Activated CD8-positive, alpha-beta memory T cell treated with anti-CD3 and anti-CD28 coated beads for 36 hours (primary cell): ENCODE data around the gene FRMPD2. TPM values are rescaled to one million over a fixed set of nuclear protein-coding genes. Genes with fewer than 3 reads are reported as not detected.
"Not testable (repeated sequence)": the region's sequence is repeated elsewhere in the genome, so short reads cannot be mapped to it uniquely, and the experiment has no call there.

Experiments used
- CTCF ChIA-PET: fragments of 350-600 bp; sonication (Branson Sonifier 250); formaldehyde crosslinking; loops from one replicate; lab custom pipeline; 2021; ENCODE audit warnings: antibody characterized with exemption; lab: Charles Lee
- POLR2A ChIA-PET: fragments of 350-600 bp; sonication (Branson Sonifier 250); formaldehyde crosslinking; loops from one replicate; lab custom pipeline; 2021; ENCODE audit warnings: antibody characterized with exemption; lab: Charles Lee
- total RNA-seq, 2 experiments: library from RNA; stranded (reverse); gene quantifications; one replicate each; pipeline ENCODE4 v1.2.3, GENCODE V29; 2021

The FRMPD2 gene
- total RNA-seq, 2 experiments from 2014 or later = not detected

- ChIA-PET POLR2A (no interaction called here), CTCF (no interaction called here)
Measured at GRCh38 chr10:48239618-48240017, 34.9 kb downstream of the FRMPD2 start.

- POLR2A ChIA-PET = no interaction called here
- CTCF ChIA-PET = no interaction called here
Measured at GRCh38 chr10:48238826-48239520, 35.5 kb downstream of the FRMPD2 start.

DNA sequence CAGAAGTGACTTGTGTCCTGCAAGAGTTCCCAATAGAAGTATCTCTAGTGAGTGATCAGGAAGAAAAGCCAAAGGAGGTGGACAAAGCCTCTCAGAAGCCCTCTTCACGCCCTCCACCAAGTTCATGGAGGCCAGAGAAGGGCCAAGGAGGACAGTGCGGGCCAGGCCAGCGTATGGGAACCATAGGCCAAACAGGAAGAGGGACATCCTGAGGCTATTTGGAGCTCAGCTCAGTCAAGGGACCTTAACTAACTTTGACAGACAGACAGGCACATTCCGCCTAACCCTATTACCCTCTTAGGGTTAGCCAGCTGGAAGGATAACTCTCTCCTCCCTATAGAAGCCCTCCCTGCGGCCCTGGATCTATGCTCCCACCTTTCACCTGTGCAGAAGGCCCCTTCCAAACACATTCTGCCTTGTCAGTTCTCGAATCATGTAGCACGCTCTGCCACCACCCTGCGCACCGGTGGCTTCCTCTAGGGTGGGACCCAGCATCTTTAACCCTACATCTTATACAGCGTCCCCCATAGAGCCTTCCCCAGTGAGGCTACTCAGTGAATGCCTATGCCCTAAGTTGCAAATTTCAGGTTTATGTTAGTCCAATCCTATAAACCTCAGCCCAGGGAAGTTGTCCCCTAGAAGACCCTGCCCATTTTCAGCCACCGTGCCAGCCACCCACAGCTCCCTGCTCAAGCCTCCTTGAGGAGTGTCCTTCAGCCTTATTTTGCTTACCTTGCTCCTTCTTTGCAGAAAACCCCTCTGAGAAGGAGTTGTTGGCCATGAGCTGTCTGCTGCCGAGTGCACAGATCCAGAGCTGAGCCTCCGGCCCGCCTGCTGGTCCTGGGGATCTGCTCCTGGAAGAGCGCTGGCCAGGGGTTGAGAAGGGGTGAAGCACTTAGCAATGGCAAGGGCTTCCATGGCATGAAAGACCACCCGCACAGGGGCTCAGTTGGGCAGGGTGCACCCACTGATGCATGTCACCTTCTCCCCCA, 36.9 kb downstream of the FRMPD2 start:
- POLR2A ChIA-PET = no interaction called here
- CTCF ChIA-PET = no interaction called here

GRCh38 chr10:48236199-48236621, 38.3 kb downstream of the FRMPD2 start:
- ChIA-PET POLR2A (no interaction called here), CTCF (no interaction called here)

DNA sequence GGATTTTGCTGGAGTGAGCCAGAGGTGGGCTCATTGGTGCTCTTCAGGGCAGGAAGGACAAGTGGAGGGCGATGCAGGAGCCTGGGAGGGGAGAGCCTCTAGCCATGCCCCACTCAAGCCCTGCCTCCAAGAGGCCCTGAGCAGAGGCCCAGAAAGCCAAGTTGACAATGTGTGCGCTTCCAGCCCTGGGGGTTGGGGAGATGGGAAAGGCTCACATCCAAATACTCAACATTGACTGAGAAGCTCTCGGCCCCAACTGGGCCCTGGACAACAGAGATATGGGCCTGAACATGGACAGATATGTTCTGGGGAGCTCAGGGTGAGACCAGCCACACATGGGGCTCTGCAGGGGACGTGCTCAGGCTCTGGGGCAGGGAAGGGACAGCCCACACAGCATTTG, 39.0 kb downstream of the FRMPD2 start:
- CTCF ChIA-PET = no interaction called here

GRCh38 chr10:48234787-48235186, 39.7 kb downstream of the FRMPD2 start:
- POLR2A ChIA-PET = no interaction called here
- CTCF ChIA-PET = no interaction called here

More for the DNA sequence above, 39.0 kb downstream of the FRMPD2 start:
- POLR2A ChIA-PET = no interaction called here

DNA sequence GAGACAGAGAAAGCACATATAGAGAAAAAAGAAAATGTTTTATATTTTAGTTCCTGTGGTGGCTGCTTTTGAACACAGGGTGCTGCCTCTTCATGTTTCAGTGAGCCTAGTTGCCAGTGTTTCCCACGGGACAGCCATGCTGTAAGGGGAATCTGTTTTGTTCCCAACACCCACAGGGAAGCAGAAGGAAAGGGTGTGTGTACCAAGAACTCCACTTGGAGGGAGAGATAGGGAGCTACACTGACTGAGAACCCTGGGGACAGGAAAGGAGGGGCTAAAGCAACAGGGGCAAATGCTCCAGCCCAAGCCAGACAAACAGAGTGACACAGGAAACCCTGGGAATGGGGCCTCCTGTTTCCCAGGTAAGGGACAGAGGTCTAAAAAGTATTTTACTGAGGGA, 40.2 kb downstream of the FRMPD2 start:
- CTCF ChIA-PET = no interaction called here

GRCh38 chr10:48233559-48234005, 40.9 kb downstream of the FRMPD2 start:
- ChIA-PET POLR2A (no interaction called here), CTCF (no interaction called here)

More for the DNA sequence above, 40.2 kb downstream of the FRMPD2 start:
- POLR2A ChIA-PET = no interaction called here

GRCh38 chr10:48232717-48233447, 41.6 kb downstream of the FRMPD2 start:
- ChIA-PET POLR2A (no interaction called here), CTCF (no interaction called here)

DNA sequence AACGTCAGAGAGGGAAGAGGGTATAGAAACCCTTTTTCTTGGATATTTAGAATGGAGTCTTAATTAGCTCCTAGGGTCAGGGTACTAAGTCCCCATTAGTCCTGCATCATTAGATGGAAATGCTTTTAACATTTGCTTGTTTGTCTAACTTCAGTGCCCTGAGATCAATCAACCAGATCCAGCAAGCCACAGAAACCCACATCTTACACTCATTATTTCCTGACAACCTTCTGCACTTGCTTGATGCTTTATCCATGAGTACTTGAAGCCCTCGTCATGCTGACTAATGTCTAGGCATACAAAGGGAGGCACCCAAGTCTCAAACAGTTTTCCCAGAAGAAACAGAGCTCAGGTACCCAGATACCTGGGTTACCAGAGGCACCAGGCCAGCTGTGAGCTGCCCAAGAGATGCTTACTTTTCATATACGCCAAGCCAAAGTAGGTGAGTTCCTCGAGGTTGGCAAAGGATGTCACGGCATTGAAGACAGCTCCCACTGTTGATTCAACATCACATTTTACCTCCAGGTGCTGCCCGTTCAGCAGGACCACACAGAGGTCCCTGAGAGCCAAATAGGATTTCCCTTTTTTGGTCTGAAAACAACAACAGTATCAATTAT, 42.7 kb downstream of the FRMPD2 start:
- POLR2A ChIA-PET = no interaction called here
- CTCF ChIA-PET = no interaction called here

DNA sequence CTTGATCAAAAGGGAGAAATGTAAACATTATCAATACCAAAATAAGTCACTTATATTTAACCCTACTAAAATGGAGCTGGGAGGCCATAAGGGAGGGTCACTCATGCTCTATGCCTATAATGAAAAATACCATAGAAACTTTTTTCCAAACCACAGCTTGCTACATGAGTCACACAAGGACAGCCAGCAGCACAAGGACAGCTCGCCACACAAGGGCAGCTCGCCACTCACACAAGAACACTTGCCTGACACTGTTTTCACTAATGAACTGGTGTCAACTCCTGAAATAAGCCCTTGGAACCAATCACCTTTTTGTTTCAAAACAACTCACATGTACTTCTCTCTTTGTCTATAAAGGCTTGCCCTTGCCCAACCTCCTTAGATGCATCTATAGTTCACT, 43.3 kb downstream of the FRMPD2 start:
- ChIA-PET POLR2A (no interaction called here), CTCF (no interaction called here)

- CTCF ChIA-PET = no interaction called here
- POLR2A ChIA-PET = no interaction called here
Measured at GRCh38 chr10:48227213-48227612, 47.3 kb downstream of the FRMPD2 start.

DNA sequence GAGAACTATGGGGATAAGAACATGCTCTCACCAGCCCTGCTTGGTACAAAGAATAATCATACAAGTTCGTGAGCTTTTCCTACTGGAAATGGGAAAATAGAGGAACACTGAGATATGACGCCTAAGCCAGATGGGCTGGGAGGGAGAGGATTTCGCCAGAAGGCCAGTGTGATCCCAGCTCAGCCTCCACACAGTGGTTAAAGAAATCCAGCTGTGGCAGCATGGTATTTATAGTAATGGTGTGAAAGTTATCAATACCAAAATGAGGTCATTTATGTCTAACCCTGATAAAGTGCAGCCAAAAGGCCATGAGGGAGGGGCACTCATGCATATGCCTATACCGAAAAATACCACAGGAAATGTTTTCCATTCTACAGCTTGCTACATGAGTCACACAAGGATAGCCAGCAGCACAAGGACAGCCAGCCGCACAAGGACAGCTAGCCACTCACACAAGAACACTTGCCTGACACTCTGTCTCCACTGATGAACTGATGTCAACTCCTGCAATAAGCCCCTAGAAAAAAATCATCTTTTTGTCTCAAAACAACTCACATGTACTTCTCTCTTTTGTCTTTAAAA, 49.4 kb downstream of the FRMPD2 start:
- CTCF ChIA-PET = no interaction called here
- POLR2A ChIA-PET = no interaction called here

GRCh38 chr10:48224296-48224695, 50.2 kb downstream of the FRMPD2 start:
- CTCF ChIA-PET = no interaction called here

DNA sequence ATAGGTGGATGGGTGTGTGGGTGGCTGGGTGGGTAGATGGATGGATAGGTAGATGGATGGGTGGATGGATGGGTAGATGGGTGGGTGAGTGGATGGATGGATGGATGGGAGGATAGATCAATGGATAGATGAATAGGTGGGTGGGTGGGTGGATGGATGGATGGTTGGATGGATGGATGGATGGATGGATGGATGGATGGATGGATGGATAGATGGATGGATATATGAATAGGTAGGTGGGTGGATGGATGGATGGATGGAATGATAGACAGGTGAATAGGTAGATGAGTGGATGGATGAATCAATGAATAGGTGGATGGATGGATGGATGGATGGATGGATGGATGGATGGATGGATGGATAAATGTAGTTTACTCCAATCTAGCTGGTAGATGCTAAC, 52.7 kb downstream of the FRMPD2 start:
- CTCF ChIA-PET = no interaction called here
- POLR2A ChIA-PET = no interaction called here

More at GRCh38 chr10:48224296-48224695, 50.2 kb downstream of the FRMPD2 start:
- POLR2A ChIA-PET = no interaction called here

DNA sequence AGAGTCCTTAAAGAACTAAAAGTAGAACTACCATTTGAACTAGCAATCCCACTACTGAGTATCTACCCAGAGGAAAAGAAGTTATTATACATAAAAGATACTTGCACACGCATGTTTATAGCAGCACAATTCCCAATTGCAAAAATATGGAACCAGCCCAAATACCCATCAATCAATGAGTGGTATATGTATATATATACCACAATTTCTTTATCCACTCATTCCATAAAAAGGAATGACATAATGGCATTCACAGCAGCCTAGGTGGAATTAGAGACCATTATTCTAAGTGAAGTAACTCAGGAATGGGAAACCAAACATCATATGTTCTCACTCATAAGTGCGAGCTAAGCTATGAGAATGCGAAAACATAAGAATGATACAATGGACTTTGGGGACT, 53.5 kb downstream of the FRMPD2 start:
- CTCF ChIA-PET, POLR2A ChIA-PET: not testable (repeated sequence)

GRCh38 chr10:48219194-48219593, 55.3 kb downstream of the FRMPD2 start:
- ChIA-PET CTCF (interaction anchor here (0.5 kb wide), 1 partner anchor 102 kb away, joined by 3 read pairs; no protein-coding TSS in a partner anchor), POLR2A (no interaction called here)

DNA sequence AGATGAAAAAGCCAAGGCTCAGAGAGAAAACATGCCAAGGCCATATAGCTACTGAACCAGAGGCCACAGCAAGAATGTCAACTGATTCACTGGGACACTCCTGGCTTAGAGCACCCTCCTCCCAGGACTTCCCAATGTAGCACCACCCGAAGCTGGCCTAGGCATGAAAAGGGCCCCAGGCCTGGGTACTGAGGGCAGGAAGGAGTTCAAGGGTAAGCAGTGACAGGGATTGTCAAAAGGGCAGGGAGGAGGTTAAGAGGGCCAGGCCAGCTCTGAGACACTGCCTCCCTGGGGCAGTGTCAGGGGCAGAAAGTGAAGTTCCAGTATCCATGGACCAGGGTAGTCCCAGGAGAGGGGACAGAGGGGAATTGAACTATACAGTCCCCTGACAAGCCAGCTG, 57.8 kb downstream of the FRMPD2 start:
- CTCF ChIA-PET = no interaction called here
- POLR2A ChIA-PET = no interaction called here

DNA sequence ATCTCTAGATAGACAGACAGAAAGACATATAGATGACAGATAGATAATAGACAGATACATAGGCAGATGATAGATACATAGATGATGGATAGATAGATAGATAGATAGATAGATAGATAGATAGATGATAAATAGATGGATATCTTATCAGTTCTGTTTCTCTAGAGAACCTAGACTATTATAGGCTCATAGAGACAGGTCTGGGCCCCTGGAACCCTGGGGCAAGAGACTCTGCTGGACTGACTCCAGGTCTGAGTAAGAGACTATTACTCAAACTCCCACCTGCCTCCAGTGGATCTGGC, 58.3 kb downstream of the FRMPD2 start:
- ChIA-PET POLR2A (no interaction called here), CTCF (no interaction called here)
